HCT116 (cell line): ENCODE data around the gene APOL4. TPM values are rescaled to one million over a fixed set of nuclear protein-coding genes. Genes with fewer than 3 reads are reported as not detected.

ENCODE experiments used
- ATAC-seq: fragments of 200-7000 bp; cut with Tn5 transposase; 2 replicates; pipeline ENCODE4 v1.9.1; 2020; ENCODE audit warnings: mild to moderate bottlenecking, moderate library complexity
- BruUV-seq: library from RNA; stranded (reverse); fragments of 400-500 nt; replicated peaks from 2 replicates; lab custom pipeline; 2021; lab: Mats Ljungman, UMichigan
- CTCF ChIA-PET: fragments of 300-600 bp; sonication (Branson Sonifier 250); formaldehyde crosslinking; loops from one replicate; lab custom pipeline; 2021; ENCODE audit warnings: antibody characterized with exemption; lab: Charles Lee
- POLR2A ChIA-PET: fragments of 300-600, 350-600 bp; sonication (Branson Sonifier 250); formaldehyde crosslinking; loops from one replicate; lab custom pipeline; 2021; ENCODE audit warnings: antibody characterized with exemption; lab: Charles Lee
- RAD21 ChIA-PET, 2 experiments: fragments of 300-600 bp; sonication (Branson Sonifier 250); formaldehyde crosslinking; loops; one replicate each; lab custom pipeline; 2023; ENCODE audit warnings: low total read pairs in 2 of 2; ENCODE audit not compliant: uncharacterized antibody in 2 of 2, unreplicated experiment in 2 of 2, low non-redundant PET in 1 of 2; lab: Charles Lee
- DNase-seq: peaks from one replicate; pipeline ENCODE4 v3.0.0-alpha.2; 2010; ENCODE audit warnings: low read depth, low spot score
- H2AFZ ChIP-seq: fragments of 200-600 bp; shearing (Covaris generic), sonication (generic); 2 replicates; pipeline ENCODE4 v1.6.1; 2017; ENCODE audit warnings: low read depth, mixed run types, mixed read lengths, antibody characterized with exemption, low read length; ENCODE audit not compliant: poor library complexity, severe bottlenecking
- H3K27ac ChIP-seq: 2 replicates; pipeline ENCODE4 v1.5.1; 2012; ENCODE audit warnings: low read depth, low read length
- H3K27me3 ChIP-seq: fragments of 200-600 bp; sonication (generic); 2 replicates; pipeline ENCODE4 v1.6.1; 2016; ENCODE audit warnings: mixed run types, low read length, mixed read lengths; ENCODE audit not compliant: insufficient read depth
- H3K36me3 ChIP-seq, 2 experiments: fragments of 200-500 bp in 1 of 2; fragments of 200-600 bp in 1 of 2; sonication (Bioruptor generic) in 1 of 2; sonication (generic) in 1 of 2; 2 replicates each; pipeline versions ENCODE4 v1.5.1 to v1.6.1; 2014 to 2016; ENCODE audit warnings: low read length in 2 of 2, inconsistent platforms in 1 of 2, mixed read lengths in 1 of 2, mixed run types in 1 of 2; ENCODE audit not compliant: insufficient read depth in 2 of 2, control insufficient read depth in 1 of 2
- H3K4me1 ChIP-seq, 2 experiments: fragments of 200-600 bp in 1 of 2; sonication (generic) in 1 of 2; 2 replicates each; pipeline versions ENCODE4 v1.5.1 to v1.6.1; 2012 to 2017; ENCODE audit warnings: low read length in 2 of 2, inconsistent platforms in 1 of 2, mild to moderate bottlenecking in 1 of 2, mixed read lengths in 1 of 2, mixed run types in 1 of 2, moderate library complexity in 1 of 2; ENCODE audit not compliant: insufficient read depth in 2 of 2, control insufficient read depth in 1 of 2
- H3K4me2 ChIP-seq: fragments of 200-600 bp; sonication (generic); 2 replicates; pipeline ENCODE4 v1.6.1; 2017; ENCODE audit warnings: mixed run types, low read length, mixed read lengths
- H3K4me3 ChIP-seq, 2 experiments: fragments of 200-600 bp in 1 of 2; sonication (generic) in 1 of 2; replicated peaks in 1 of 2; 2 replicates each; pipeline ENCODE4 v1.5.1; 2011 to 2016; ENCODE audit warnings: low read length in 2 of 2, control low read depth in 1 of 2, low read depth in 1 of 2, mild to moderate bottlenecking in 1 of 2, mixed read lengths in 1 of 2, mixed run types in 1 of 2
- H3K79me2 ChIP-seq: fragments of 200-600 bp; sonication (generic); 2 replicates; pipeline ENCODE4 v1.6.1; 2017; ENCODE audit warnings: mild to moderate bottlenecking, mixed run types, low read length, moderate library complexity, mixed read lengths; ENCODE audit not compliant: insufficient read depth
- H3K9ac ChIP-seq: fragments of 200-600 bp; sonication (generic); 2 replicates; pipeline ENCODE4 v1.6.1; 2016; ENCODE audit warnings: low read length, mixed read lengths
- H3K9me2 ChIP-seq: fragments of 200-600 bp; sonication (generic), shearing (Covaris generic); 2 replicates; pipeline ENCODE4 v1.6.1; 2017; ENCODE audit warnings: mixed run types, mild to moderate bottlenecking, moderate library complexity; ENCODE audit not compliant: insufficient read depth
- H3K9me3 ChIP-seq, 2 experiments: fragments of 200-500 bp in 1 of 2; fragments of 200-600 bp in 1 of 2; sonication (Bioruptor generic) in 1 of 2; sonication (generic) in 1 of 2; 2 replicates each; pipeline ENCODE4 v1.6.1; 2014 to 2017; ENCODE audit warnings: low read length in 2 of 2, mixed read lengths in 2 of 2, inconsistent platforms in 1 of 2, low read depth in 1 of 2, mild to moderate bottlenecking in 1 of 2, mixed run types in 1 of 2, moderate library complexity in 1 of 2; ENCODE audit not compliant: control insufficient read depth in 1 of 2, insufficient read depth in 1 of 2
- H4K20me1 ChIP-seq: fragments of 200-600 bp; sonication (generic), shearing (Covaris generic); 2 replicates; pipeline ENCODE4 v1.6.1; 2017; ENCODE audit warnings: mixed run types, mild to moderate bottlenecking, moderate library complexity; ENCODE audit not compliant: insufficient read depth
- ATF3 ChIP-seq: IDR thresholded peaks from 2 replicates; pipeline ENCODE4 v1.6.1; 2012
- CBX3 ChIP-seq: IDR thresholded peaks from 2 replicates; pipeline ENCODE4 v1.6.1; 2012; ENCODE audit warnings: low read depth
- CEBPB ChIP-seq: IDR thresholded peaks from 2 replicates; pipeline ENCODE4 v1.6.1; 2012; ENCODE audit warnings: low read depth
- ELF1 ChIP-seq: IDR thresholded peaks from 2 replicates; pipeline ENCODE4 v1.6.1; 2012; ENCODE audit warnings: low read depth, borderline replicate concordance
- EZH2 ChIP-seq: fragments of 200-600 bp; sonication (generic); IDR thresholded peaks from 2 replicates; pipeline ENCODE4 v1.6.1; 2017; ENCODE audit warnings: antibody characterized with exemption, mixed run types
- EZH2phosphoT487 ChIP-seq: fragments of 200-600 bp; IDR thresholded peaks from 2 replicates; pipeline ENCODE4 v1.6.1; 2018; ENCODE audit warnings: antibody characterized with exemption, borderline replicate concordance
- FOSL1 ChIP-seq: IDR thresholded peaks from 2 replicates; pipeline ENCODE4 v1.6.1; 2012; ENCODE audit warnings: low read depth
- JUND ChIP-seq: IDR thresholded peaks from 2 replicates; pipeline ENCODE4 v1.6.1; 2012
- POLR2A ChIP-seq: IDR thresholded peaks from 2 replicates; pipeline ENCODE4 v1.7.0; 2011; ENCODE audit warnings: borderline replicate concordance; ENCODE audit not compliant: insufficient read depth, insufficient read length; ENCODE audit errors: extremely low read depth
- POLR2AphosphoS5 ChIP-seq: IDR thresholded peaks from 2 replicates; pipeline ENCODE4 v1.6.1; 2011; ENCODE audit warnings: mild to moderate bottlenecking, low read depth, low read length, moderate library complexity
- RAD21 ChIP-seq: IDR thresholded peaks from 2 replicates; pipeline ENCODE4 v1.6.1; 2012; ENCODE audit warnings: low read depth, mild to moderate bottlenecking
- SIN3A ChIP-seq: IDR thresholded peaks from 2 replicates; pipeline ENCODE4 v1.6.1; 2012; ENCODE audit warnings: low read depth
- SP1 ChIP-seq: IDR thresholded peaks from 2 replicates; pipeline ENCODE4 v1.6.1; 2012; ENCODE audit warnings: low read depth
- SRF ChIP-seq: IDR thresholded peaks from 2 replicates; pipeline ENCODE4 v1.6.1; 2012; ENCODE audit warnings: low read depth
- TCF7L2 ChIP-seq: IDR thresholded peaks from 2 replicates; pipeline ENCODE4 v1.7.0; 2011; ENCODE audit warnings: borderline replicate concordance, inconsistent platforms; ENCODE audit not compliant: insufficient read depth, insufficient read length; ENCODE audit errors: extremely low read depth
- ZBTB33 ChIP-seq: IDR thresholded peaks from 2 replicates; pipeline ENCODE4 v1.6.1; 2011; ENCODE audit warnings: mild to moderate bottlenecking, low read length, moderate library complexity; ENCODE audit not compliant: insufficient replicate concordance; ENCODE audit errors: extremely low read depth
- ZFX ChIP-seq: fragments of 450-650 bp; IDR thresholded peaks from 2 replicates; pipeline ENCODE4 v1.6.1; 2017
- ZNF274 ChIP-seq: fragments of 200-500 bp; sonication (Bioruptor generic); IDR thresholded peaks from 2 replicates; pipeline ENCODE4 v1.6.1; 2014; ENCODE audit warnings: mild to moderate bottlenecking, low read depth, low read length, inconsistent platforms
- intact Hi-C: fragments of 100-400 bp; cut with micrococcal nuclease; formaldehyde crosslinking; loops from 2 replicates; pipeline ENCODE4 v1.10.0; 2022
- total RNA-seq: library from RNA; stranded (reverse); gene quantifications from one replicate; pipeline ENCODE4 v1.2.1, GENCODE V29; 2021; ENCODE audit not compliant: unreplicated experiment
- TF ChIP-seq, protein P1 (sequence below), 3 experiments: fragments of 200-600 bp in 1 of 3; sonication (generic) in 1 of 3; IDR thresholded peaks in 2 of 3; conservative IDR thresholded peaks in 1 of 3; 2 replicates each; pipeline ENCODE4 v1.5.1; 2012 to 2017; ENCODE audit warnings: low read depth in 2 of 3, low read length in 2 of 3, antibody characterized with exemption in 1 of 3, borderline replicate concordance in 1 of 3, control low read depth in 1 of 3, mild to moderate bottlenecking in 1 of 3, mixed read lengths in 1 of 3, mixed run types in 1 of 3, moderate library complexity in 1 of 3; ENCODE audit not compliant: insufficient read depth in 1 of 3

The APOL4 gene
- total RNA-seq, 1 experiment from 2014 or later, result not detected

DNA sequence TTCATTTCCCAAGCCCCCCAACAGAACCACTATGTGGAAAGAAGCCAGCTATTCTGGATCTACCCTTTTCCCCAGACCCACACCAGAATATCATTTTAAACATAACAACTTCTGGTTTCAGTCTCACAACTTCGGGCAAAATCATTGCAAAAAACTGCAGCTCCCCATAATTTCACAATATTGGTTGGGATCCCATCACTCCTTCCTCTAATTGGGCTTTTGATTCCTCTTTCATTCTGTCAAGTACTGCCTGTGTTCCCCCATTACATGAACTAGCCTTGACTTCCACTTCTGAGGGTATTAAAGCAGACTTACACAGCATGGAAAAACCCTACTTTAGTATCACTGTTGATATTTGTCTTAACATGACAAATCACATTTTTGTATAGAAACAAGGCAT, 37.0 kb downstream of the APOL4 start:
- Histone ChIP-seq H3K4me1 (no peaks in the 10 kb centered on the region), H3K27ac (no peak overlapping the region), H3K4me3 (no peak overlapping the region), H3K79me2 (no peaks in the 10 kb centered on the region), H2AFZ (no peak overlapping the region), H3K36me3 (no peaks in the 10 kb centered on the region)
- intact Hi-C loops, result no loop called here
- ChIA-PET CTCF (no interaction called here), POLR2A (no interaction called here), RAD21 (no interaction called here)
- no peak for DNase-seq
- BruUV-seq, result no TSS peak
- ATAC-seq, result no peak
- TF ChIP-seq CBX3 (no peak), ZNF274 (no peak), POLR2AphosphoS5 (no peak), POLR2A (no peak), ZFX (no peak), SIN3A (no peak), RAD21 (no peak), ELF1 (no peak), FOSL1 (no peak), ATF3 (no peak), EZH2phosphoT487 (no peak), EZH2 (no peak), ZBTB33 (no peak), TCF7L2 (no peak), SRF (no peak), CEBPB (no peak), SP1 (no peak), JUND (no peak)
- TF ChIP-seq, protein P1, sequence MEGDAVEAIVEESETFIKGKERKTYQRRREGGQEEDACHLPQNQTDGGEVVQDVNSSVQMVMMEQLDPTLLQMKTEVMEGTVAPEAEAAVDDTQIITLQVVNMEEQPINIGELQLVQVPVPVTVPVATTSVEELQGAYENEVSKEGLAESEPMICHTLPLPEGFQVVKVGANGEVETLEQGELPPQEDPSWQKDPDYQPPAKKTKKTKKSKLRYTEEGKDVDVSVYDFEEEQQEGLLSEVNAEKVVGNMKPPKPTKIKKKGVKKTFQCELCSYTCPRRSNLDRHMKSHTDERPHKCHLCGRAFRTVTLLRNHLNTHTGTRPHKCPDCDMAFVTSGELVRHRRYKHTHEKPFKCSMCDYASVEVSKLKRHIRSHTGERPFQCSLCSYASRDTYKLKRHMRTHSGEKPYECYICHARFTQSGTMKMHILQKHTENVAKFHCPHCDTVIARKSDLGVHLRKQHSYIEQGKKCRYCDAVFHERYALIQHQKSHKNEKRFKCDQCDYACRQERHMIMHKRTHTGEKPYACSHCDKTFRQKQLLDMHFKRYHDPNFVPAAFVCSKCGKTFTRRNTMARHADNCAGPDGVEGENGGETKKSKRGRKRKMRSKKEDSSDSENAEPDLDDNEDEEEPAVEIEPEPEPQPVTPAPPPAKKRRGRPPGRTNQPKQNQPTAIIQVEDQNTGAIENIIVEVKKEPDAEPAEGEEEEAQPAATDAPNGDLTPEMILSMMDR (IDR thresholded peaks at IDR 0.05 in 2 of 3, conservative IDR thresholded peaks at IDR 0.05 in 1 of 3; ENCODE audit: borderline replicate concordance in 1 of 3, insufficient read depth in 1 of 3, low read depth in 2 of 3, low read length in 2 of 3), result no peak
- TF ChIP-seq, all 23 proteins: peak for 0
- peaks cover 4% of the 10 kb centered on the region; the same call in 1 of the 2 replicates for H3K27me3 ChIP-seq
- no peak overlapping the region for H3K4me2 ChIP-seq
- no peak overlapping the region for H3K9ac ChIP-seq
- H3K9me2 ChIP-seq, result no peaks in the 10 kb centered on the region
- H3K9me3 ChIP-seq, result no peaks in the 10 kb centered on the region
- H4K20me1 ChIP-seq, result no peaks in the 10 kb centered on the region
